ENCODE results near the gene EXOC6.

DNA sequence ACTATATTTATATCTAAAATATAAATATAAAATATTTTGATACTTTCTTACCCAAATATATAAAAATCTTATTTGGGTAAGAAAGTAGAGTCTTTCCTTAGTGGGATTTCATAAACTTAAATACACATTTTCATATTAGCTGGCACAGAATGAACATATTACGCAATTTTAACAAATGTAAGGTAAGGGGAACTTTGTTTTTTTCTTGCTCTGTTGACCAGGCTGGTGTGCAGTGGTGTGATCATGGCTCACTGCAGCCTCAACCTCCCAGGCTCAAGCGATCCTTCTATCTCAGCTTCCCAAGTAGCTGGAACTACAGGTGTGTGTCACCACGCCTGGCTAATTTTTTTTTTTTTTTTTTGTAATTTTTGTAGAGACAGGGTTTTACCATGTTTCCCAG, 243.6 kb downstream of the EXOC6 start:
- TF ChIP-seq, protein P1, sequence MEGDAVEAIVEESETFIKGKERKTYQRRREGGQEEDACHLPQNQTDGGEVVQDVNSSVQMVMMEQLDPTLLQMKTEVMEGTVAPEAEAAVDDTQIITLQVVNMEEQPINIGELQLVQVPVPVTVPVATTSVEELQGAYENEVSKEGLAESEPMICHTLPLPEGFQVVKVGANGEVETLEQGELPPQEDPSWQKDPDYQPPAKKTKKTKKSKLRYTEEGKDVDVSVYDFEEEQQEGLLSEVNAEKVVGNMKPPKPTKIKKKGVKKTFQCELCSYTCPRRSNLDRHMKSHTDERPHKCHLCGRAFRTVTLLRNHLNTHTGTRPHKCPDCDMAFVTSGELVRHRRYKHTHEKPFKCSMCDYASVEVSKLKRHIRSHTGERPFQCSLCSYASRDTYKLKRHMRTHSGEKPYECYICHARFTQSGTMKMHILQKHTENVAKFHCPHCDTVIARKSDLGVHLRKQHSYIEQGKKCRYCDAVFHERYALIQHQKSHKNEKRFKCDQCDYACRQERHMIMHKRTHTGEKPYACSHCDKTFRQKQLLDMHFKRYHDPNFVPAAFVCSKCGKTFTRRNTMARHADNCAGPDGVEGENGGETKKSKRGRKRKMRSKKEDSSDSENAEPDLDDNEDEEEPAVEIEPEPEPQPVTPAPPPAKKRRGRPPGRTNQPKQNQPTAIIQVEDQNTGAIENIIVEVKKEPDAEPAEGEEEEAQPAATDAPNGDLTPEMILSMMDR (IDR thresholded peaks at IDR 0.05): no peak
- no peak for TF ChIP-seq POLR2A (IDR thresholded peaks at IDR 0.05; ENCODE audit: low read depth)
- TF ChIP-seq POLR2AphosphoS5 (IDR thresholded peaks at IDR 0.05): no peak
